H1 (cell line): Measurements from ENCODE around the gene NCSTN.

Experiments used
- CHD1 ChIP-seq: IDR thresholded peaks from 2 replicates; pipeline ENCODE4 v1.6.1; 2012; ENCODE audit warnings: low read depth, low read length, improper control_type of control experiment
- CHD2 ChIP-seq: IDR thresholded peaks from 2 replicates; pipeline ENCODE4 v1.6.1; 2012; ENCODE audit warnings: low read length, improper control_type of control experiment
- CREB1 ChIP-seq: IDR thresholded peaks from 2 replicates; pipeline ENCODE4 v1.6.1; 2012; ENCODE audit warnings: inconsistent platforms
- CTCF ChIP-seq, 3 experiments: IDR thresholded peaks; 1 replicate in 2 of 3; 2 replicates in 1 of 3; pipeline versions ENCODE4 v1.5.1 to v1.6.1; 2011; ENCODE audit warnings: low read length in 3 of 3, mild to moderate bottlenecking in 3 of 3, inconsistent platforms in 2 of 3, low read depth in 1 of 3, moderate library complexity in 1 of 3; ENCODE audit not compliant: insufficient read depth in 1 of 3; ENCODE audit errors: control extremely low read depth in 1 of 3
- JUN ChIP-seq: IDR thresholded peaks from 2 replicates; pipeline ENCODE4 v1.6.1; 2011; ENCODE audit warnings: low read depth, mild to moderate bottlenecking, improper control_type of control experiment, low read length
- POLR2AphosphoS5 ChIP-seq: IDR thresholded peaks from 2 replicates; pipeline ENCODE4 v1.6.1; 2011; ENCODE audit warnings: low read depth, low read length
- TAF1 ChIP-seq: IDR thresholded peaks from 2 replicates; pipeline ENCODE4 v1.6.1; 2011; ENCODE audit warnings: mild to moderate bottlenecking, low read depth, low read length
- TBP ChIP-seq: IDR thresholded peaks from 2 replicates; pipeline ENCODE4 v1.6.1; 2011; ENCODE audit warnings: low read depth, low read length, improper control_type of control experiment
- USF2 ChIP-seq: IDR thresholded peaks from 2 replicates; pipeline ENCODE4 v1.6.1; 2011; ENCODE audit warnings: low read length, improper control_type of control experiment
- ZNF274 ChIP-seq: IDR thresholded peaks from 2 replicates; pipeline ENCODE4 v1.7.0; 2012; ENCODE audit warnings: low read length, borderline replicate concordance; ENCODE audit errors: extremely low read depth

- TF ChIP-seq TBP, result no peak
- TF ChIP-seq USF2, result no peak
- TF ChIP-seq TAF1, result no peak
- no peak for TF ChIP-seq JUN
- TF ChIP-seq ZNF274, result no peak
- TF ChIP-seq CTCF (IDR thresholded peaks at IDR 0.05; ENCODE audit: control extremely low read depth in 1 of 3, insufficient read depth in 1 of 3, low read depth in 1 of 3, low read length in 3 of 3), result no peak
- TF ChIP-seq CHD2, result no peak
- no peak for TF ChIP-seq CHD1
- TF ChIP-seq POLR2AphosphoS5, result no peak
- TF ChIP-seq CREB1, result no peak
Observed at GRCh38 chr1:160296036-160296435, 47.1 kb upstream of the NCSTN start.
